Breast epithelium (tissue), 4 donors: ENCODE data around the gene NKIRAS2. TPM values are rescaled to one million over a fixed set of nuclear protein-coding genes. Genes with fewer than 3 reads are reported as not detected.

Experiments used
- DNase-seq, 2 donors: peaks; one replicate each; pipeline ENCODE4 v3.0.0-alpha.2; 2019; ENCODE audit warnings: low spot score in 2 of 2
- H3K27ac ChIP-seq, 2 donors: fragments of 200-600 bp; sonication (generic) in 1 of 2; one replicate each; pipeline ENCODE4 v1.5.1; 2016 to 2019; ENCODE audit warnings: mild to moderate bottlenecking in 1 of 2
- H3K27me3 ChIP-seq, 2 donors: fragments of 200-600 bp; sonication (generic) in 1 of 2; one replicate each; pipeline versions ENCODE4 v1.5.1 to v1.6.0; 2017 to 2019; ENCODE audit warnings: control low read depth in 1 of 2, mild to moderate bottlenecking in 1 of 2
- H3K36me3 ChIP-seq: fragments of 200-600 bp; one replicate; pipeline ENCODE4 v1.5.1; 2019
- H3K4me1 ChIP-seq, 2 donors: fragments of 200-600 bp; sonication (generic); one replicate each; pipeline ENCODE4 v1.5.1; 2016 to 2019; ENCODE audit warnings: control low read depth in 1 of 2
- H3K4me3 ChIP-seq, 3 donors: fragments of 200-600 bp; sonication (generic); 1 replicate in 2 of 3; 2 replicates in 1 of 3; pipeline ENCODE4 v1.5.1; 2016 to 2019; ENCODE audit warnings: mild to moderate bottlenecking in 3 of 3, moderate library complexity in 2 of 3
- H3K9me3 ChIP-seq, 2 donors: fragments of 200-600 bp; sonication (generic) in 1 of 2; one replicate each; pipeline ENCODE4 v1.5.1; 2016 to 2019; ENCODE audit warnings: control low read depth in 1 of 2
- POLR2A ChIP-seq: fragments of 450-650 bp; IDR thresholded peaks from one replicate; pipeline ENCODE4 v1.6.1; 2016; ENCODE audit warnings: antibody characterized with exemption, mild to moderate bottlenecking, moderate library complexity
- POLR2AphosphoS5 ChIP-seq, 3 donors: sonication (generic); formaldehyde crosslinking; IDR thresholded peaks; one replicate each; pipeline ENCODE4 v1.6.1; 2017; ENCODE audit warnings: antibody characterized with exemption in 3 of 3
- intact Hi-C: fragments of 100-400 bp; cut with DNase I; formaldehyde crosslinking; loops from one replicate; pipeline ENCODE4 v1.15.1; 2023; ENCODE audit warnings: low total_unique reads
- total RNA-seq, 3 donors: library from RNA; depleted of rRNA; stranded (reverse); fragments of >200 nt; gene quantifications; one replicate each; pipeline ENCODE4 v1.1.0, GENCODE V29; 2016
- TF ChIP-seq, protein P1 (sequence below), 3 donors: fragments of 450-650 bp; IDR thresholded peaks; one replicate each; pipeline ENCODE4 v1.5.1; 2016 to 2017; ENCODE audit warnings: antibody characterized with exemption in 3 of 3, mild to moderate bottlenecking in 3 of 3, moderate library complexity in 3 of 3

The NKIRAS2 gene
- total RNA-seq, 3 donors from 2014 or later = 21.6 to 33.8 (median 22.5) TPM

DNA sequence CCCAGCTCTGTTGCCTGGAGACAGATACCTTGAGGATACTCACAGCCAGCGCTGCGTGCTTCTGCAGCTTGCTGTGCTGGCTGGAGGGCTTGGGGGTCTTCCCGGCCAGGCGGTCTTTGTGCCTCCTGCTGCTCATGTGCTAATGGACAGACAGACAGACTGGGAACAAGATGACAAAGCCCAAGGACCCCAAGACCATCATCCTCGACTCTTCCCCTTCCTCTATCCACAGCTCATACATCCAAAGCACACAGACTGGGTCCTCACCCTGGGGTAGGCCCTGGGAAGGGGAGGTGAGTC, 7.7 kb downstream of the NKIRAS2 start:
- no peak for DNase-seq

DNA sequence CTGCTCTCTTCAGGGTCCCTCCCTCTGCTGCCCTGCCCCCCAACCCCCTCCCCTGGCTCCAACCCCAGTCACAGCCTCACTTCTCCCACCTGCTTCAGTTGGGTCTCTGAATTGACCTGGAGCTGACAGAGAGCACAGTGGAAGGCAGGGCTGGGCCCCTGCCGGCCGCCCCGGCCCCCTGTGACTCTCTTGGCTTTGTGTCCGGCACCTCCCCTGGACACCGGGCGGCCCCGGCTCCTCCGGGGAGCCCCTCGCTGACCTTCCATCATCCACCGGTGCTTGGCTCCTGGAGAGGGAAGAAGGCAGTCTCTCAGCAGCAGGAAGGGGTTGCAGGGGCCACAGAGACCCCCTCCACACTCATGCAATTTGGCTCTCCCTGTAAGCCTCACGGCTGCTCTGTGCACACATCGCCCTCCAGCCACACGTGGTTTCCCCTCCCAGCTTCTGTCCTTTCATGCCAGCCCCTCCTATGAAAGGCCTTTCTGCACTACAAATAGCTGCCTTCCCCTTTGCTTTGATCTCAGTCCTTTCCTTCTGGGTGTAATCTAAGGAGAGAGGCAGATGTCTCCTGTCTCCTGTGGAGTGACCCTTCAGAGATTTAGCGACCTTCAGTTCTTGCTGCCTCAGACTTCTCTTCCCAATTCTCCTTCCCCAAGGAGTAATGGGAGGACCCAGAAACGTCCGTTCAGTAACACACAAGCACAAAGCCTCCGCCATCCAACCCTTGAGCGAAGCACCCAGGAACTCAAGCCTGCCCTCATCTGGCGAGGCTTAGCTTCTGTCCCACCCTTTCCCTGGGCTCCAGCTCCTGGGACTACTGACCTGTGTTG, 8.3 kb downstream of the NKIRAS2 start:
- H3K4me3 ChIP-seq = no peak overlapping the region
- H3K36me3 ChIP-seq = no peaks in the 10 kb centered on the region
- H3K9me3 ChIP-seq = no peaks in the 10 kb centered on the region
- H3K27me3 ChIP-seq = no peaks in the 10 kb centered on the region
- TF ChIP-seq POLR2AphosphoS5 (IDR thresholded peaks at IDR 0.05) (no peak), POLR2A (no peak)
- TF ChIP-seq, protein P1, sequence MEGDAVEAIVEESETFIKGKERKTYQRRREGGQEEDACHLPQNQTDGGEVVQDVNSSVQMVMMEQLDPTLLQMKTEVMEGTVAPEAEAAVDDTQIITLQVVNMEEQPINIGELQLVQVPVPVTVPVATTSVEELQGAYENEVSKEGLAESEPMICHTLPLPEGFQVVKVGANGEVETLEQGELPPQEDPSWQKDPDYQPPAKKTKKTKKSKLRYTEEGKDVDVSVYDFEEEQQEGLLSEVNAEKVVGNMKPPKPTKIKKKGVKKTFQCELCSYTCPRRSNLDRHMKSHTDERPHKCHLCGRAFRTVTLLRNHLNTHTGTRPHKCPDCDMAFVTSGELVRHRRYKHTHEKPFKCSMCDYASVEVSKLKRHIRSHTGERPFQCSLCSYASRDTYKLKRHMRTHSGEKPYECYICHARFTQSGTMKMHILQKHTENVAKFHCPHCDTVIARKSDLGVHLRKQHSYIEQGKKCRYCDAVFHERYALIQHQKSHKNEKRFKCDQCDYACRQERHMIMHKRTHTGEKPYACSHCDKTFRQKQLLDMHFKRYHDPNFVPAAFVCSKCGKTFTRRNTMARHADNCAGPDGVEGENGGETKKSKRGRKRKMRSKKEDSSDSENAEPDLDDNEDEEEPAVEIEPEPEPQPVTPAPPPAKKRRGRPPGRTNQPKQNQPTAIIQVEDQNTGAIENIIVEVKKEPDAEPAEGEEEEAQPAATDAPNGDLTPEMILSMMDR (IDR thresholded peaks at IDR 0.05) = no peak
- intact Hi-C loops = loop anchor here (5.0 to 10.0 kb wide), 2 partner anchors 63 to 84 kb away; partner anchors contain the start of genes CNP and DHX58
- no peak overlapping the region for H3K27ac ChIP-seq
- no peak for DNase-seq
- H3K4me1 ChIP-seq = peaks cover 3 to 7% of the 10 kb centered on the region in 2 donors

More for the DNA sequence above, 7.7 kb downstream of the NKIRAS2 start:
- Histone ChIP-seq H3K4me1 (peaks cover 3 to 7% of the 10 kb centered on the region in 2 donors), H3K4me3 (no peak overlapping the region), H3K27ac (no peak overlapping the region), H3K36me3 (no peaks in the 10 kb centered on the region), H3K9me3 (no peaks in the 10 kb centered on the region), H3K27me3 (no peaks in the 10 kb centered on the region)
- TF ChIP-seq POLR2A (no peak), POLR2AphosphoS5 (IDR thresholded peaks at IDR 0.05) (no peak)
- TF ChIP-seq, protein P1 (IDR thresholded peaks at IDR 0.05) = no peak
- intact Hi-C loops = loop anchor here (5.0 to 10.0 kb wide), 2 partner anchors 63 to 85 kb away; partner anchors contain the start of genes CNP and DHX58

DNA sequence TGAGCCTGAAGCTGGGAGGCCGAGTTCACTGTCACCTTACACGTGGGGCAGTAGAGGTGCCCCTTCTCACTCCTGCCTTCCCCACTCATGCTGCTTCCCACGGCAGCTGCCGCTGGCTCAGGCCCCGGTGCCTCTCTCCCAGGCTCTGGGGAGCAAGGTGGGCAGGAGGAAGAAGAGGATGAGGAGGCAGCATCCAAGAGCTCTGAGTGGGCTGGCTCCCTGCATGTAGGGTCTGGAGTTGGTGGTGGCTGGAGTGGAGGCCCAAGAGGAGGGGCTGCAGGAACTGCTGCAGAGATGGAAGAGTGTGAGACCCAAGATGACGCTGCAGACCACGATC, 8.9 kb downstream of the NKIRAS2 start:
- H3K27me3 ChIP-seq = no peaks in the 10 kb centered on the region
- peaks cover 3 to 7% of the 10 kb centered on the region in 2 donors for H3K4me1 ChIP-seq
- H3K4me3 ChIP-seq = no peak overlapping the region
- no peak overlapping the region for H3K27ac ChIP-seq
- no peak for DNase-seq
- H3K36me3 ChIP-seq = no peaks in the 10 kb centered on the region
- TF ChIP-seq POLR2A = no peak
- intact Hi-C loops = loop anchor here (5.0 to 10.0 kb wide), 2 partner anchors 64 to 84 kb away; partner anchors contain the start of genes CNP and DHX58
- H3K9me3 ChIP-seq = no peaks in the 10 kb centered on the region

DNA sequence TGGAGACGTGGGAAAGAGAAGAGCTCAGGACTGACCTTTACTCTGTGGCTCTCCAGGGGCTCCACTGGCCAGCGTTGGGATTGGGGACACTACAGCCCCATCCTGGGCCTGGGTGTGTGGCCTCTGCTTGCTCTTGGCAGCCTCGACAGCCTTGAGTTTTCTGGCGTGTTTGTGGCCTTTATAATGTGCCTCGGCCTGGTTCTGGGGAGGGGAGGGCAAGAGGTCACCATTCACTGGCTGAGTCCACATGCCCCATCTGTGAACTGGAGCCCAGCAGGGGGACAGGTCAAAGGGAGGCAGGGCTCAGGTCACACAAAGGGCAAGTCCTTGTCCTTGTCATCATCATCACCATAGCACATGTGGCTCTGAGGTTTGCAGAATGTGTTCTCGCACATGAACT, 11.7 kb downstream of the NKIRAS2 start:
- no peak for DNase-seq
- Histone ChIP-seq H3K36me3 (no peaks in the 10 kb centered on the region), H3K4me3 (no peak overlapping the region), H3K9me3 (no peaks in the 10 kb centered on the region), H3K27me3 (no peaks in the 10 kb centered on the region), H3K4me1 (no peaks in the 10 kb centered on the region), H3K27ac (no peak overlapping the region)
- intact Hi-C loops = no loop called here
- no peak for TF ChIP-seq POLR2A
- TF ChIP-seq POLR2AphosphoS5 (IDR thresholded peaks at IDR 0.05) = no peak
- TF ChIP-seq, protein P1 (IDR thresholded peaks at IDR 0.05) = no peak

DNA sequence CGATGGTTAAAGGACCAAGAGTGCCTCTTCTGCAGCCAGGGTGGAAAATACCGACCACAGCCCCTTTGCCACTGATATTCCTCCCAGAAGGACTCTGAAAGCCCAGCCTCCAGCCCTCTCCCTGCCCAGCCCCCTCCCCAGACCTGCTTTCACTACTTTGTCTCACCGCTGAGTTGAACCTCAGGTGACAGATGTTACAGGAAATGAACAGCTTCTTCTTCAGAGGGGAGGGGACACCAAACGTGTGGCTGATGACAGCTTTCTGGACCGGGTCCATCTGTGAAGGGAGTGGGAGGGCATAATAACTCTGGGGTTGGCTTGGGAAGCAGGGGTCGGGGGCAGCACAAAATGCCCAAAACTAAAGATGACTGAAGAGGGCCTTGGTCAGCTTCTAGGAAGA, 14.2 kb downstream of the NKIRAS2 start:
- no peaks in the 10 kb centered on the region for H3K36me3 ChIP-seq
- DNase-seq = no peak
- H3K4me1 ChIP-seq = no peaks in the 10 kb centered on the region
- H3K9me3 ChIP-seq = no peaks in the 10 kb centered on the region
- intact Hi-C loops = no loop called here
- no peaks in the 10 kb centered on the region for H3K27me3 ChIP-seq
- no peak overlapping the region for H3K4me3 ChIP-seq
- TF ChIP-seq POLR2A (no peak), POLR2AphosphoS5 (IDR thresholded peaks at IDR 0.05) (no peak)
- TF ChIP-seq, protein P1 (IDR thresholded peaks at IDR 0.05) = no peak
- no peak overlapping the region for H3K27ac ChIP-seq
